CD4-positive, alpha-beta T cell (primary cell): Measurements from ENCODE around the gene WDR37. TPM values are rescaled to one million over a fixed set of nuclear protein-coding genes. Genes with fewer than 3 reads are reported as not detected.

ENCODE experiments used
- ATAC-seq: fragments of 200-7000 bp; cut with Tn5 transposase; one replicate; pipeline ENCODE4 v1.10.0; 2022; ENCODE audit warnings: mild to moderate bottlenecking; ENCODE audit not compliant: poor library complexity
- CTCF ChIA-PET: fragments of 350-600 bp; sonication (Branson Sonifier 250); formaldehyde crosslinking; loops from one replicate; lab custom pipeline; 2021; ENCODE audit warnings: antibody characterized with exemption, inconsistent platforms; lab: Charles Lee
- POLR2A ChIA-PET: fragments of 350-600 bp; sonication (Branson Sonifier 250); formaldehyde crosslinking; loops from one replicate; lab custom pipeline; 2021; ENCODE audit warnings: antibody characterized with exemption, inconsistent platforms; lab: Charles Lee
- DNase-seq, 14 experiments: peaks; one replicate each; pipeline ENCODE4 v3.0.0-alpha.2; 2013 to 2020; ENCODE audit warnings: mixed read lengths in 2 of 14
- H3K27ac ChIP-seq, 2 donors: one replicate each; pipeline versions ENCODE4 v1.5.1 to v1.7.0; 2013; ENCODE audit warnings: low read length in 2 of 2, low read depth in 1 of 2, mild to moderate bottlenecking in 1 of 2
- H3K27me3 ChIP-seq, 2 experiments: 1 replicate in 1 of 2; 2 replicates in 1 of 2; pipeline versions ENCODE4 v1.6.1 to v1.7.0; 2013; ENCODE audit warnings: low read length in 2 of 2, control low read depth in 1 of 2, mild to moderate bottlenecking in 1 of 2, moderate library complexity in 1 of 2; ENCODE audit not compliant: insufficient read depth in 2 of 2, control insufficient read depth in 1 of 2
- H3K36me3 ChIP-seq: one replicate; pipeline ENCODE4 v1.6.1; 2013; ENCODE audit warnings: low read length, control low read depth; ENCODE audit not compliant: insufficient read depth
- H3K4me1 ChIP-seq: one replicate; pipeline ENCODE4 v1.6.1; 2013; ENCODE audit warnings: low read length, control low read depth; ENCODE audit not compliant: insufficient read depth
- H3K4me3 ChIP-seq: one replicate; pipeline ENCODE4 v1.5.1; 2013; ENCODE audit warnings: mild to moderate bottlenecking, low read length, moderate library complexity
- H3K9me3 ChIP-seq, 2 experiments: 1 replicate in 1 of 2; 2 replicates in 1 of 2; pipeline versions ENCODE4 v1.6.1 to v1.7.0; 2013; ENCODE audit warnings: low read length in 2 of 2, mild to moderate bottlenecking in 2 of 2, control low read depth in 1 of 2, moderate library complexity in 1 of 2; ENCODE audit not compliant: control insufficient read depth in 1 of 2, insufficient read depth in 1 of 2
- H3K27ac Mint-ChIP-seq: one replicate; pipeline ENCODE4 v1.8.0; 2020; ENCODE audit warnings: mixed read lengths
- H3K27me3 Mint-ChIP-seq: one replicate; pipeline ENCODE4 v1.8.0; 2021; ENCODE audit warnings: mixed read lengths
- H3K36me3 Mint-ChIP-seq: one replicate; pipeline ENCODE4 v1.8.0; 2021; ENCODE audit warnings: low read depth, mixed read lengths
- H3K4me1 Mint-ChIP-seq: one replicate; pipeline ENCODE4 v1.8.0; 2021; ENCODE audit warnings: low read depth, mixed read lengths
- H3K4me3 Mint-ChIP-seq: one replicate; pipeline ENCODE4 v1.8.0; 2020; ENCODE audit warnings: mild to moderate bottlenecking, mixed read lengths
- H3K9me3 Mint-ChIP-seq: one replicate; pipeline ENCODE4 v1.8.0; 2020; ENCODE audit warnings: mixed read lengths
- CTCF ChIP-seq: fragments of 200-600 bp; IDR thresholded peaks from one replicate; pipeline ENCODE4 v1.8.0; 2022; ENCODE audit warnings: antibody characterized with exemption, mild to moderate bottlenecking
- intact Hi-C, 2 experiments: fragments of 100-400 bp; cut with DNase I in 1 of 2; cut with micrococcal nuclease in 1 of 2; formaldehyde crosslinking; loops; one replicate each; pipeline versions ENCODE4 v1.15.1 to v1.9.0; 2023 to 2025; cut with DNase I, micrococcal nuclease
- total RNA-seq, 174 experiments: library from RNA in 2 of 174; stranded (reverse) in 2 of 174; gene quantifications; one replicate each; pipeline ENCODE4 v1.2.3 and lab custom pipeline; 2021 to 2026

WDR37 gene
- total RNA-seq, 2 experiments from 2014 or later = 17.0 to 17.7 TPM

- Mint-ChIP-seq H3K4me1 (peaks cover 22% of the 10 kb centered on the region), H3K27ac (no peak overlapping the region), H3K36me3 (peaks cover 41% of the 10 kb centered on the region), H3K9me3 (no peaks in the 10 kb centered on the region), H3K27me3 (no peaks in the 10 kb centered on the region), H3K4me3 (no peak overlapping the region)
- DNase-seq (no peak), ATAC-seq (no peak)
- ChIA-PET POLR2A (no interaction called here), CTCF (interaction anchor here (1.7 kb wide), 1 partner anchor 13 kb away, joined by 4 read pairs; no protein-coding TSS in a partner anchor)
- Histone ChIP-seq H3K4me3 (no peak overlapping the region), H3K27me3 (no peaks in the 10 kb centered on the region), H3K9me3 (no peaks in the 10 kb centered on the region), H3K36me3 (peaks cover 91% of the 10 kb centered on the region), H3K4me1 (no peaks in the 10 kb centered on the region), H3K27ac (no peak overlapping the region)
- TF ChIP-seq CTCF = no peak
- intact Hi-C loops = no loop called here
These were observed 41.3 kb downstream of the WDR37 start for GRCh38 chr10:1097436-1097835.

- no peaks in the 10 kb centered on the region for H3K27me3 ChIP-seq
- no peak for DNase-seq
- intact Hi-C loops = no loop called here
- Mint-ChIP-seq H3K27me3 (no peaks in the 10 kb centered on the region), H3K4me3 (no peak overlapping the region), H3K27ac (peak overlapping the region; percentile 11), H3K36me3 (peaks cover 66% of the 10 kb centered on the region), H3K9me3 (no peaks in the 10 kb centered on the region), H3K4me1 (peaks cover 18% of the 10 kb centered on the region)
- TF ChIP-seq CTCF = no peak
- H3K36me3 ChIP-seq = peaks cover 88% of the 10 kb centered on the region
- H3K4me3 ChIP-seq = no peak overlapping the region
- no peak for ATAC-seq
- no peaks in the 10 kb centered on the region for H3K4me1 ChIP-seq
- ChIA-PET CTCF (no interaction called here), POLR2A (no interaction called here)
- no peak overlapping the region for H3K27ac ChIP-seq
- H3K9me3 ChIP-seq = no peaks in the 10 kb centered on the region
These were observed 44.0 kb downstream of the WDR37 start for GRCh38 chr10:1100143-1100542.

- Histone ChIP-seq H3K4me3 (no peak overlapping the region), H3K9me3 (no peaks in the 10 kb centered on the region), H3K4me1 (no peaks in the 10 kb centered on the region), H3K36me3 (peaks cover 87% of the 10 kb centered on the region), H3K27ac (no peak overlapping the region), H3K27me3 (no peaks in the 10 kb centered on the region)
- ChIA-PET POLR2A (no interaction called here), CTCF (no interaction called here)
- H3K27me3 Mint-ChIP-seq = no peaks in the 10 kb centered on the region
- ATAC-seq (no peak), DNase-seq (no peak)
- H3K4me3 Mint-ChIP-seq = no peak overlapping the region
- no peak for TF ChIP-seq CTCF
- H3K4me1 Mint-ChIP-seq = peaks cover 18% of the 10 kb centered on the region
- H3K9me3 Mint-ChIP-seq = no peaks in the 10 kb centered on the region
- H3K27ac Mint-ChIP-seq = peak overlapping the region; percentile 63
- peaks cover 73% of the 10 kb centered on the region for H3K36me3 Mint-ChIP-seq
- intact Hi-C loops = no loop called here
These were observed 44.6 kb downstream of the WDR37 start for GRCh38 chr10:1100691-1101368.
